Panc1 (cell line): ENCODE measurements around the gene CACNA1C. TPM values are rescaled to one million over a fixed set of nuclear protein-coding genes. Genes with fewer than 3 reads are reported as not detected.

Experiments
- ATAC-seq: fragments of 200-7000 bp; cut with Tn5 transposase; 2 replicates; pipeline ENCODE4 v1.9.1; 2020; ENCODE audit warnings: mild to moderate bottlenecking, moderate library complexity
- BruUV-seq: library from RNA; stranded (reverse); fragments of 400-500 nt; replicated peaks from 2 replicates; lab custom pipeline; 2021; lab: Mats Ljungman, UMichigan
- CTCF ChIA-PET: fragments of 300-600 bp; sonication (Branson Sonifier 250); formaldehyde crosslinking; loops from one replicate; lab custom pipeline; 2022; ENCODE audit warnings: antibody characterized with exemption; lab: Charles Lee
- POLR2A ChIA-PET: fragments of 300-600 bp; sonication (Branson Sonifier 250); formaldehyde crosslinking; loops from one replicate; lab custom pipeline; 2022; ENCODE audit warnings: antibody characterized with exemption; lab: Charles Lee
- DNase-seq: peaks from one replicate; pipeline ENCODE4 v3.0.0-alpha.2; 2010; ENCODE audit warnings: low read depth, low spot score
- H3K27ac ChIP-seq: 2 replicates; pipeline ENCODE4 v1.5.1; 2011; ENCODE audit warnings: mild to moderate bottlenecking, low read length, inconsistent platforms
- H3K27me3 ChIP-seq: fragments of 200-500 bp; sonication (Bioruptor generic); 2 replicates; pipeline ENCODE4 v1.6.0; 2014; ENCODE audit warnings: low read length, inconsistent platforms; ENCODE audit not compliant: control insufficient read depth, insufficient read depth
- H3K36me3 ChIP-seq: fragments of 200-500 bp; sonication (Bioruptor generic); 2 replicates; pipeline ENCODE4 v1.5.1; 2014; ENCODE audit warnings: inconsistent platforms, mild to moderate bottlenecking, low read length, moderate library complexity; ENCODE audit not compliant: control insufficient read depth, insufficient read depth
- H3K4me1 ChIP-seq: 2 replicates; pipeline ENCODE4 v1.5.1; 2011; ENCODE audit warnings: inconsistent platforms, mild to moderate bottlenecking, low read length, moderate library complexity; ENCODE audit not compliant: control insufficient read depth, insufficient read depth
- H3K4me3 ChIP-seq, 2 experiments: 2 replicates each; pipeline ENCODE4 v1.5.1; 2011 to 2012; ENCODE audit warnings: low read depth in 2 of 2, low read length in 2 of 2, mild to moderate bottlenecking in 2 of 2, inconsistent platforms in 1 of 2, moderate library complexity in 1 of 2
- H3K9me3 ChIP-seq: fragments of 200-500 bp; sonication (Bioruptor generic); 2 replicates; pipeline ENCODE4 v1.5.1; 2014; ENCODE audit warnings: low read depth, mild to moderate bottlenecking, inconsistent platforms, low read length, moderate library complexity; ENCODE audit not compliant: control insufficient read depth, insufficient read depth
- POLR2AphosphoS5 ChIP-seq: IDR thresholded peaks from 2 replicates; pipeline ENCODE4 v1.6.1; 2012; ENCODE audit warnings: mild to moderate bottlenecking, low read depth, low read length, moderate library complexity
- SIN3A ChIP-seq: IDR thresholded peaks from 2 replicates; pipeline ENCODE4 v1.6.1; 2012; ENCODE audit warnings: low read depth, mild to moderate bottlenecking, low read length, moderate library complexity, borderline replicate concordance; ENCODE audit not compliant: insufficient read depth
- TCF7L2 ChIP-seq: IDR thresholded peaks from 2 replicates; pipeline ENCODE4 v1.6.1; 2011; ENCODE audit warnings: mild to moderate bottlenecking, low read depth, low read length, inconsistent platforms
- in situ Hi-C: cut with HindIII; loops from 2 replicates; pipeline ENCODE4 v1.10.0; 2016; ENCODE audit warnings: low sequenced_read_pairs, low pct_unique_long_range_greater_than_20kb
- intact Hi-C: fragments of 100-400 bp; cut with micrococcal nuclease; formaldehyde crosslinking; loops from one replicate; pipeline ENCODE4 v1.10.0; 2022; ENCODE audit not compliant: unreplicated experiment
- total RNA-seq: library from RNA; stranded (reverse); gene quantifications from one replicate; pipeline ENCODE4 v1.2.1, GENCODE V29; 2021; ENCODE audit not compliant: unreplicated experiment
- TF ChIP-seq, protein P1 (sequence below): fragments of 450-650 bp; IDR thresholded peaks from 2 replicates; pipeline ENCODE4 v1.5.1; 2017; ENCODE audit warnings: mild to moderate bottlenecking
- TF ChIP-seq, protein P2 (sequence below), 2 experiments: IDR thresholded peaks; 2 replicates each; pipeline ENCODE4 v1.6.1; 2011 to 2012; ENCODE audit warnings: low read depth in 2 of 2, control low read depth in 1 of 2, low read length in 1 of 2, mild to moderate bottlenecking in 1 of 2, moderate library complexity in 1 of 2; ENCODE audit not compliant: insufficient read depth in 1 of 2

Gene CACNA1C
- total RNA-seq, 1 experiment from 2014 or later: 0.03 TPM

DNA sequence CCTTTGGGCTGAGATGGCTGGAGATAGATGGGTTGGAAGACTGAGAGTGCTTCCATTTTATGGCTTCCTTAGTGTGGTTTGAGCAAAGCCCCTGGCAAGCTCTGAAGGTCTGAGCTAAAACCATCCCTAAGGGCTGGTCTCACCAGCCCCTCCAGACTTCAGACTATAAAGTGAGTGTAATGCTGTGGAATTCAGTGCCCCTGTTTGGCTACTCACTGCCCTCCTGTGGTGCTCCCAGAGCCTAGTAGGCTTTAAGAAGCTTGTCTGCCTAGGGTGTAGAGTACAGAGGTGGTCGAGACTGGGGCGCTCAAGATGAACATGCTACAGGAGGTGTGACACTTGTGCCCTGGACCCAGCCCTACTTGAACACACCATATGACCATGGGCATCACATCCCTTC is 495.3 kb downstream of the CACNA1C start:
- in situ Hi-C loops: no loop called here
- no peaks in the 10 kb centered on the region for H3K9me3 ChIP-seq
- intact Hi-C loops: no loop called here
- H3K27me3 ChIP-seq: no peaks in the 10 kb centered on the region; the same call in none of the 2 replicates
- CTCF ChIA-PET: no interaction called here
- no peak for ATAC-seq
- TF ChIP-seq, protein P1, sequence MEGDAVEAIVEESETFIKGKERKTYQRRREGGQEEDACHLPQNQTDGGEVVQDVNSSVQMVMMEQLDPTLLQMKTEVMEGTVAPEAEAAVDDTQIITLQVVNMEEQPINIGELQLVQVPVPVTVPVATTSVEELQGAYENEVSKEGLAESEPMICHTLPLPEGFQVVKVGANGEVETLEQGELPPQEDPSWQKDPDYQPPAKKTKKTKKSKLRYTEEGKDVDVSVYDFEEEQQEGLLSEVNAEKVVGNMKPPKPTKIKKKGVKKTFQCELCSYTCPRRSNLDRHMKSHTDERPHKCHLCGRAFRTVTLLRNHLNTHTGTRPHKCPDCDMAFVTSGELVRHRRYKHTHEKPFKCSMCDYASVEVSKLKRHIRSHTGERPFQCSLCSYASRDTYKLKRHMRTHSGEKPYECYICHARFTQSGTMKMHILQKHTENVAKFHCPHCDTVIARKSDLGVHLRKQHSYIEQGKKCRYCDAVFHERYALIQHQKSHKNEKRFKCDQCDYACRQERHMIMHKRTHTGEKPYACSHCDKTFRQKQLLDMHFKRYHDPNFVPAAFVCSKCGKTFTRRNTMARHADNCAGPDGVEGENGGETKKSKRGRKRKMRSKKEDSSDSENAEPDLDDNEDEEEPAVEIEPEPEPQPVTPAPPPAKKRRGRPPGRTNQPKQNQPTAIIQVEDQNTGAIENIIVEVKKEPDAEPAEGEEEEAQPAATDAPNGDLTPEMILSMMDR: no peak
- no peak overlapping the region for H3K27ac ChIP-seq
- H3K4me1 ChIP-seq: no peaks in the 10 kb centered on the region
- POLR2A ChIA-PET: no interaction called here
- no peak for DNase-seq
- no TSS peak for BruUV-seq
- no peak overlapping the region for H3K4me3 ChIP-seq
- H3K36me3 ChIP-seq: no peaks in the 10 kb centered on the region

DNA sequence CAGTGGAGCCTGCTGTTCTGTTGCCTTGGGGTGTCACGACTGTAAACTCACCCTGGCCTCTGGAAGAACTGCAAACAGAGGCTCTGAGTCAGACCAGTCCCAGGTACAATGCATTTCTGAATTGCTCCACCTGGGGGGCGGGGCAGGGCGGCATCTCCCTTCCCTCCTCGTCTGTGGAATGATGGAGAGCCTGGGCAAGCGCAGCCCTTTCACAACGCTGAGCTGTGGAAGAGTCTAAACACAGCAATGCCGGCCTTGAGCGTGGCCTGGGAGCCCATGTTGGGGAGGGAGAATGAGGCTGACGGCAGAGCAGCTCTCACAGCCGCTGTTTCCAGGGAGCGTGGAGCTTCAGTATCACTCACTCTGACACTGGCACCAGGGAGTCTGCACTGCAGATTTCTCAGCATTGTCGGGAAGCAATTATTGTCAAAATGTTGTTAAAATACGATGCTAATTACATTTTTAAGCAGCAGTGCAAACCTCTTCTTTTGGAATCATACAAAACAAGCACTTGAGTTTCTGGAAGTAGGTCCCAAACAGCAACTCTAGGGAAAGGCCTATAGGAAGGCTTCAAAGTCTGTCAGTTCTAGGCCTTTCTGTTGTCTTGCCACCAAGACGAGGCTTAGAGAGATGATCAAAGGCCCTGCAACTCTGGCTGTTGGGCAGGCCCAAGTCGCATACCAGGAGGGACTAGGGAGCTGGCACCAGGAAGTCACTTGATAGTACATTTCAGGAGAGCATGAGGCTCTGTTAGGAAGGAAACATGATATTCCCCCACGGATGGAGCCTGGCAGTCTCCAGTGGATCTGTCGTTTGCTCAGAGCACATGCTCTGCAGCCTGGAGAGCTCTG is 498.0 kb downstream of the CACNA1C start:
- DNase-seq (no peak), ATAC-seq (no peak)
- Histone ChIP-seq H3K36me3 (no peaks in the 10 kb centered on the region), H3K4me3 (no peak overlapping the region), H3K27ac (no peak overlapping the region), H3K4me1 (no peaks in the 10 kb centered on the region), H3K27me3 (no peaks in the 10 kb centered on the region; the same call in 1 of the 2 replicates), H3K9me3 (no peaks in the 10 kb centered on the region)
- intact Hi-C loops: no loop called here
- TF ChIP-seq, protein P2, sequence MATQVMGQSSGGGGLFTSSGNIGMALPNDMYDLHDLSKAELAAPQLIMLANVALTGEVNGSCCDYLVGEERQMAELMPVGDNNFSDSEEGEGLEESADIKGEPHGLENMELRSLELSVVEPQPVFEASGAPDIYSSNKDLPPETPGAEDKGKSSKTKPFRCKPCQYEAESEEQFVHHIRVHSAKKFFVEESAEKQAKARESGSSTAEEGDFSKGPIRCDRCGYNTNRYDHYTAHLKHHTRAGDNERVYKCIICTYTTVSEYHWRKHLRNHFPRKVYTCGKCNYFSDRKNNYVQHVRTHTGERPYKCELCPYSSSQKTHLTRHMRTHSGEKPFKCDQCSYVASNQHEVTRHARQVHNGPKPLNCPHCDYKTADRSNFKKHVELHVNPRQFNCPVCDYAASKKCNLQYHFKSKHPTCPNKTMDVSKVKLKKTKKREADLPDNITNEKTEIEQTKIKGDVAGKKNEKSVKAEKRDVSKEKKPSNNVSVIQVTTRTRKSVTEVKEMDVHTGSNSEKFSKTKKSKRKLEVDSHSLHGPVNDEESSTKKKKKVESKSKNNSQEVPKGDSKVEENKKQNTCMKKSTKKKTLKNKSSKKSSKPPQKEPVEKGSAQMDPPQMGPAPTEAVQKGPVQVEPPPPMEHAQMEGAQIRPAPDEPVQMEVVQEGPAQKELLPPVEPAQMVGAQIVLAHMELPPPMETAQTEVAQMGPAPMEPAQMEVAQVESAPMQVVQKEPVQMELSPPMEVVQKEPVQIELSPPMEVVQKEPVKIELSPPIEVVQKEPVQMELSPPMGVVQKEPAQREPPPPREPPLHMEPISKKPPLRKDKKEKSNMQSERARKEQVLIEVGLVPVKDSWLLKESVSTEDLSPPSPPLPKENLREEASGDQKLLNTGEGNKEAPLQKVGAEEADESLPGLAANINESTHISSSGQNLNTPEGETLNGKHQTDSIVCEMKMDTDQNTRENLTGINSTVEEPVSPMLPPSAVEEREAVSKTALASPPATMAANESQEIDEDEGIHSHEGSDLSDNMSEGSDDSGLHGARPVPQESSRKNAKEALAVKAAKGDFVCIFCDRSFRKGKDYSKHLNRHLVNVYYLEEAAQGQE (IDR thresholded peaks at IDR 0.05; ENCODE audit: insufficient read depth in 1 of 2, low read depth in 2 of 2, low read length in 1 of 2): no peak
- TF ChIP-seq SIN3A: no peak
- TF ChIP-seq POLR2AphosphoS5: no peak
- TF ChIP-seq TCF7L2: no peak
- TF ChIP-seq, protein P1: no peak
- no TSS peak for BruUV-seq
- in situ Hi-C loops: no loop called here
- ChIA-PET CTCF (no interaction called here), POLR2A (interaction anchor here (0.5 kb wide), 1 partner anchor 75 kb away, joined by 5 read pairs; no protein-coding TSS in a partner anchor)
